HepG2 (cell line): ENCODE results near the gene PSD4. TPM values are rescaled to one million over a fixed set of nuclear protein-coding genes. Genes with fewer than 3 reads are reported as not detected.

Experiments
- ERF ChIP-seq: IDR thresholded peaks from 2 replicates; pipeline ENCODE4 v1.6.1; 2018; ENCODE audit warnings: missing biosample characterization, missing genetic modification reagents
- FOXA3 ChIP-seq: IDR thresholded peaks from 2 replicates; pipeline ENCODE4 v1.6.1; 2016; ENCODE audit warnings: missing genetic modification reagents, missing compliant biosample characterization
- FOXO1 ChIP-seq: sonication (generic); formaldehyde crosslinking; IDR thresholded peaks from 2 replicates; pipeline ENCODE4 v1.4.0; 2020; ENCODE audit warnings: missing genetic modification reagents
- FOXP1 ChIP-seq, 2 experiments: fragments of 450-650 bp in 1 of 2; IDR thresholded peaks; 2 replicates each; pipeline ENCODE4 v1.6.1; 2017 to 2018; ENCODE audit warnings: antibody characterized with exemption in 1 of 2
- HCFC1 ChIP-seq: fragments of 150-350 bp; IDR thresholded peaks from 2 replicates; pipeline ENCODE4 v1.6.1; 2014; ENCODE audit warnings: low read depth, low read length
- MEF2D ChIP-seq: sonication (generic); formaldehyde crosslinking; IDR thresholded peaks from 2 replicates; pipeline ENCODE4 v1.5.1; 2020; ENCODE audit warnings: mild to moderate bottlenecking, missing genetic modification reagents
- SP2 ChIP-seq: sonication (generic); formaldehyde crosslinking; IDR thresholded peaks from 2 replicates; pipeline ENCODE4 v1.5.1; 2020; ENCODE audit warnings: mild to moderate bottlenecking, missing genetic modification reagents
- TAF1 ChIP-seq: sonication (generic); formaldehyde crosslinking; IDR thresholded peaks from 2 replicates; pipeline ENCODE4 v1.4.0; 2020; ENCODE audit warnings: missing genetic modification reagents
- TBL1XR1 ChIP-seq: fragments of 150-350 bp; IDR thresholded peaks from 2 replicates; pipeline ENCODE4 v1.6.1; 2014; ENCODE audit warnings: borderline replicate concordance, low read length; ENCODE audit not compliant: partially characterized antibody
- ZNF251 ChIP-seq: sonication (generic); formaldehyde crosslinking; IDR thresholded peaks from 2 replicates; pipeline ENCODE4 v1.9.0; 2021; ENCODE audit warnings: mild to moderate bottlenecking, missing genetic modification reagents
- ZNF441 ChIP-seq: sonication (generic); formaldehyde crosslinking; IDR thresholded peaks from 2 replicates; pipeline ENCODE4 v1.7.0; 2021; ENCODE audit warnings: missing genetic modification reagents, borderline replicate concordance
- ZNF652 ChIP-seq: IDR thresholded peaks from 2 replicates; pipeline ENCODE4 v1.6.1; 2016; ENCODE audit warnings: low read depth, borderline replicate concordance
- polyA plus RNA-seq, 8 experiments: library from polyadenylated mRNA; depleted of rRNA in 3 of 8; stranded (reverse) in 7 of 8; unstranded in 1 of 8; fragments of >200 nt; fragmentation: Illumina TruSeq in 4 of 8; extraction: Trizol in 4 of 8; gene quantifications; 2 replicates each; pipeline versions ENCODE4 v1.2.1 to v1.2.3, GENCODE V29; 2011 to 2016; ENCODE audit warnings: low read depth in 4 of 8, missing spikeins in 1 of 8, mixed read lengths in 1 of 8; ENCODE audit not compliant: insufficient read depth in 1 of 8
- total RNA-seq, 5 experiments: library from RNA; depleted of rRNA; stranded (reverse); fragments of >200 nt; fragmentation: Illumina TruSeq; extraction: Trizol; gene quantifications; 2 replicates each; pipeline ENCODE4 v1.2.3, GENCODE V29; 2016; ENCODE audit warnings: low read depth in 1 of 5
- TF ChIP-seq, protein P1 (sequence below): sonication (generic); formaldehyde crosslinking; IDR thresholded peaks from 2 replicates; pipeline ENCODE4 v1.5.0; 2020; ENCODE audit warnings: mild to moderate bottlenecking, missing genetic modification reagents, borderline replicate concordance
- TF ChIP-seq, protein P2 (sequence below): sonication (generic); formaldehyde crosslinking; IDR thresholded peaks from 2 replicates; pipeline ENCODE4 v1.4.0; 2020; ENCODE audit warnings: missing genetic modification reagents
- TF ChIP-seq, protein P3 (sequence below): IDR thresholded peaks from 2 replicates; pipeline ENCODE4 v1.6.1; 2016
- TF ChIP-seq, protein P4 (sequence below): sonication (generic); formaldehyde crosslinking; IDR thresholded peaks from 2 replicates; pipeline ENCODE4 v1.8.1; 2023; ENCODE audit warnings: missing genetic modification reagents, inconsistent platforms, borderline replicate concordance
- TF ChIP-seq, protein P5 (sequence below): sonication (generic); formaldehyde crosslinking; IDR thresholded peaks from 2 replicates; pipeline ENCODE4 v1.5.0; 2020; ENCODE audit warnings: mild to moderate bottlenecking, missing genetic modification reagents, borderline replicate concordance

PSD4 gene
- total and polyA plus RNA-seq, 2 of the 13 experiments (the other 11 are each of a cell fraction or from before 2014, with no cell fraction given), result 5.8 to 9.4 TPM

DNA sequence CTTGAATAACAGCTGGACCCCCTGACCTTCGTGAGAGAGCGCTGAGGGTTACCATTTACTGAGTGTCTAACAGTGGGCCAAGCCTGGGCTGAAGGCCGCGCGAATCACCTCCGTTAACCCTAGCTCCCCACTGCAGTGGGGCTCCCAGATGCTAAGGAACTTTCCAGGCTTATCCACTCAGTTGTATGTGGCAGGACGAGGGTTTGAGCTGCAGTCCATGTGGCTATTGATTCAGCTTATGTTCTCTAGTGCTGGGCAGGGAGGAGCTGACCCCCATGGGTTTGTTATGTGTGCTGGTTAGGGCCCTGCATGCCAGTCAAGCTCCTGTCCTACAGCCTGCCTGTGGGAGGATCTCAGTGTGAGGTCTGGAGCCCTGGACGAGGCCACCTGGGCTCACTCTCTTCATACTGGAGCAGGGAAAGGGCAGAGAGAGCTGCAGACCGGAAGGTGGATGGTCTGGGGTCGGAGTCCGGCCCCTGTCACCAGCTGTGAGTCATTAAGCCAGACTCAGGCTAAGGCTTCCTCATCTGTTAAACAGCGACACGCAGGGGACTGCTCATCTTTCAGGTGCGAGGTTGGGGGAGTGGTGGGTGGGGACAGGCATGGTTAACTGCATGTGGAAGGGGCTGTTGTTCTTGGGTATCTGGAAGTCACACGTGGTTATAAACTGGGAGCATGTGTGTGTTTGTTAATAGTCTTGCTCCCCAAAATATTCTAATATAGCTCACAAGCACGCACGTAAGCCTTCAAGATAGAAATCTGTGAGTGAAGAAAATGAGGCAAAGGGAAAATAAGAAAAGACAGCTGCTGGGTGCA is 6.6 kb downstream of the PSD4 start (continued):
- TF ChIP-seq, protein P1, sequence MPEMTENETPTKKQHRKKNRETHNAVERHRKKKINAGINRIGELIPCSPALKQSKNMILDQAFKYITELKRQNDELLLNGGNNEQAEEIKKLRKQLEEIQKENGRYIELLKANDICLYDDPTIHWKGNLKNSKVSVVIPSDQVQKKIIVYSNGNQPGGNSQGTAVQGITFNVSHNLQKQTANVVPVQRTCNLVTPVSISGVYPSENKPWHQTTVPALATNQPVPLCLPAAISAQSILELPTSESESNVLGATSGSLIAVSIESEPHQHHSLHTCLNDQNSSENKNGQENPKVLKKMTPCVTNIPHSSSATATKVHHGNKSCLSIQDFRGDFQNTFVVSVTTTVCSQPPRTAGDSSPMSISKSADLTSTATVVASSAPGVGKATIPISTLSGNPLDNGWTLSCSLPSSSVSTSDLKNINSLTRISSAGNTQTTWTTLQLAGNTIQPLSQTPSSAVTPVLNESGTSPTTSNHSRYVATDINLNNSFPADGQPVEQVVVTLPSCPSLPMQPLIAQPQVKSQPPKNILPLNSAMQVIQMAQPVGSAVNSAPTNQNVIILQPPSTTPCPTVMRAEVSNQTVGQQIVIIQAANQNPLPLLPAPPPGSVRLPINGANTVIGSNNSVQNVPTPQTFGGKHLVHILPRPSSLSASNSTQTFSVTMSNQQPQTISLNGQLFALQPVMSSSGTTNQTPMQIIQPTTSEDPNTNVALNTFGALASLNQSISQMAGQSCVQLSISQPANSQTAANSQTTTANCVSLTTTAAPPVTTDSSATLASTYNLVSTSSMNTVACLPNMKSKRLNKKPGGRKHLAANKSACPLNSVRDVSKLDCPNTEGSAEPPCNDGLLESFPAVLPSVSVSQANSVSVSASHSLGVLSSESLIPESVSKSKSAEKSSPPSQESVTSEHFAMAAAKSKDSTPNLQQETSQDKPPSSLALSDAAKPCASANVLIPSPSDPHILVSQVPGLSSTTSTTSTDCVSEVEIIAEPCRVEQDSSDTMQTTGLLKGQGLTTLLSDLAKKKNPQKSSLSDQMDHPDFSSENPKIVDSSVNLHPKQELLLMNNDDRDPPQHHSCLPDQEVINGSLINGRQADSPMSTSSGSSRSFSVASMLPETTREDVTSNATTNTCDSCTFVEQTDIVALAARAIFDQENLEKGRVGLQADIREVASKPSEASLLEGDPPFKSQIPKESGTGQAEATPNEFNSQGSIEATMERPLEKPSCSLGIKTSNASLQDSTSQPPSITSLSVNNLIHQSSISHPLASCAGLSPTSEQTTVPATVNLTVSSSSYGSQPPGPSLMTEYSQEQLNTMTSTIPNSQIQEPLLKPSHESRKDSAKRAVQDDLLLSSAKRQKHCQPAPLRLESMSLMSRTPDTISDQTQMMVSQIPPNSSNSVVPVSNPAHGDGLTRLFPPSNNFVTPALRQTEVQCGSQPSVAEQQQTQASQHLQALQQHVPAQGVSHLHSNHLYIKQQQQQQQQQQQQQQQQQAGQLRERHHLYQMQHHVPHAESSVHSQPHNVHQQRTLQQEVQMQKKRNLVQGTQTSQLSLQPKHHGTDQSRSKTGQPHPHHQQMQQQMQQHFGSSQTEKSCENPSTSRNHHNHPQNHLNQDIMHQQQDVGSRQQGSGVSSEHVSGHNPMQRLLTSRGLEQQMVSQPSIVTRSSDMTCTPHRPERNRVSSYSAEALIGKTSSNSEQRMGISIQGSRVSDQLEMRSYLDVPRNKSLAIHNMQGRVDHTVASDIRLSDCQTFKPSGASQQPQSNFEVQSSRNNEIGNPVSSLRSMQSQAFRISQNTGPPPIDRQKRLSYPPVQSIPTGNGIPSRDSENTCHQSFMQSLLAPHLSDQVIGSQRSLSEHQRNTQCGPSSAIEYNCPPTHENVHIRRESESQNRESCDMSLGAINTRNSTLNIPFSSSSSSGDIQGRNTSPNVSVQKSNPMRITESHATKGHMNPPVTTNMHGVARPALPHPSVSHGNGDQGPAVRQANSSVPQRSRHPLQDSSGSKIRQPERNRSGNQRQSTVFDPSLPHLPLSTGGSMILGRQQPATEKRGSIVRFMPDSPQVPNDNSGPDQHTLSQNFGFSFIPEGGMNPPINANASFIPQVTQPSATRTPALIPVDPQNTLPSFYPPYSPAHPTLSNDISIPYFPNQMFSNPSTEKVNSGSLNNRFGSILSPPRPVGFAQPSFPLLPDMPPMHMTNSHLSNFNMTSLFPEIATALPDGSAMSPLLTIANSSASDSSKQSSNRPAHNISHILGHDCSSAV (CRISPR knock-in tag), result no peak
- TF ChIP-seq ZNF251 (CRISPR knock-in tag) (no peak), TBL1XR1 (peak; percentile 29), ERF (CRISPR knock-in tag) (peak; percentile 74), SP2 (CRISPR knock-in tag) (no peak), TAF1 (CRISPR knock-in tag) (peak; percentile 32; the same call in 1 of the 2 replicates), MEF2D (CRISPR knock-in tag) (peak; percentile 75; the same call in 1 of the 2 replicates), ZNF652 (CRISPR knock-in tag) (no peak), FOXP1 (IDR thresholded peaks at IDR 0.05) (no peak), FOXP1 (CRISPR knock-in tag; IDR thresholded peaks at IDR 0.05) (peak; percentile 37; the same call in 1 of the 2 replicates), ZNF441 (CRISPR knock-in tag) (peak; percentile 52; the same call in 1 of the 2 replicates), FOXO1 (CRISPR knock-in tag) (peak; percentile 35; the same call in 1 of the 2 replicates), FOXA3 (CRISPR knock-in tag) (peak; percentile 73), HCFC1 (no peak)
- TF ChIP-seq, protein P2, sequence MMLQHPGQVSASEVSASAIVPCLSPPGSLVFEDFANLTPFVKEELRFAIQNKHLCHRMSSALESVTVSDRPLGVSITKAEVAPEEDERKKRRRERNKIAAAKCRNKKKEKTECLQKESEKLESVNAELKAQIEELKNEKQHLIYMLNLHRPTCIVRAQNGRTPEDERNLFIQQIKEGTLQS (CRISPR knock-in tag), result peak; percentile 67; the same call in 1 of the 2 replicates
- TF ChIP-seq, protein P3, sequence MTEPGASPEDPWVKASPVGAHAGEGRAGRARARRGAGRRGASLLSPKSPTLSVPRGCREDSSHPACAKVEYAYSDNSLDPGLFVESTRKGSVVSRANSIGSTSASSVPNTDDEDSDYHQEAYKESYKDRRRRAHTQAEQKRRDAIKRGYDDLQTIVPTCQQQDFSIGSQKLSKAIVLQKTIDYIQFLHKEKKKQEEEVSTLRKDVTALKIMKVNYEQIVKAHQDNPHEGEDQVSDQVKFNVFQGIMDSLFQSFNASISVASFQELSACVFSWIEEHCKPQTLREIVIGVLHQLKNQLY (CRISPR knock-in tag), result peak; percentile 90
- TF ChIP-seq, protein P4, sequence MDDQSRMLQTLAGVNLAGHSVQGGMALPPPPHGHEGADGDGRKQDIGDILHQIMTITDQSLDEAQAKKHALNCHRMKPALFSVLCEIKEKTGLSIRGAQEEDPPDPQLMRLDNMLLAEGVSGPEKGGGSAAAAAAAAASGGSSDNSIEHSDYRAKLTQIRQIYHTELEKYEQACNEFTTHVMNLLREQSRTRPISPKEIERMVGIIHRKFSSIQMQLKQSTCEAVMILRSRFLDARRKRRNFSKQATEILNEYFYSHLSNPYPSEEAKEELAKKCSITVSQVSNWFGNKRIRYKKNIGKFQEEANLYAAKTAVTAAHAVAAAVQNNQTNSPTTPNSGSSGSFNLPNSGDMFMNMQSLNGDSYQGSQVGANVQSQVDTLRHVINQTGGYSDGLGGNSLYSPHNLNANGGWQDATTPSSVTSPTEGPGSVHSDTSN (CRISPR knock-in tag), result no peak
- TF ChIP-seq, protein P5, sequence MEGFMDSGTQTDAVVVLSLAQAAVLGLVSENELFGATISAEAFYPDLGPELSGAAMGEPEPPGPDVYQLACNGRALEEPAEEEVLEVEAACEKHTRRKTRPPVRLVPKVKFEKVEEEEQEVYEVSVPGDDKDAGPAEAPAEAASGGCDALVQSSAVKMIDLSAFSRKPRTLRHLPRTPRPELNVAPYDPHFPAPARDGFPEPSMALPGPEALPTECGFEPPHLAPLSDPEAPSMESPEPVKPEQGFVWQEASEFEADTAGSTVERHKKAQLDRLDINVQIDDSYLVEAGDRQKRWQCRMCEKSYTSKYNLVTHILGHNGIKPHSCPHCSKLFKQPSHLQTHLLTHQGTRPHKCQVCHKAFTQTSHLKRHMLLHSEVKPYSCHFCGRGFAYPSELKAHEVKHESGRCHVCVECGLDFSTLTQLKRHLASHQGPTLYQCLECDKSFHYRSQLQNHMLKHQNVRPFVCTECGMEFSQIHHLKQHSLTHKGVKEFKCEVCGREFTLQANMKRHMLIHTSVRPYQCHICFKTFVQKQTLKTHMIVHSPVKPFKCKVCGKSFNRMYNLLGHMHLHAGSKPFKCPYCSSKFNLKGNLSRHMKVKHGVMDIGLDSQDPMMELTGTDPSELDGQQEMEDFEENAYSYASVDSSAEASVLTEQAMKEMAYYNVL (CRISPR knock-in tag), result peak; percentile 40; the same call in 1 of the 2 replicates
